Uterus (tissue), 4 donors: Measurements from ENCODE around the gene C11orf91. TPM values are rescaled to one million over a fixed set of nuclear protein-coding genes. Genes with fewer than 3 reads are reported as not detected.
A peak's percentile ranks its signal among the peaks of the same experiment; 100 is the strongest.

Experiments used
- DNase-seq, 2 donors: peaks; one replicate each; pipeline ENCODE4 v3.0.0-alpha.2; 2019 to 2020
- H3K27ac ChIP-seq, 2 donors: fragments of 200-600 bp; sonication (generic); 1 replicate in 1 of 2; 2 replicates in 1 of 2; pipeline ENCODE4 v1.5.1; 2016 to 2018
- H3K27me3 ChIP-seq, 2 donors: fragments of 200-600 bp; sonication (generic); one replicate each; pipeline ENCODE4 v1.5.1; 2018 to 2019; ENCODE audit warnings: control low read depth in 1 of 2
- H3K36me3 ChIP-seq, 2 donors: fragments of 200-600 bp; sonication (generic); one replicate each; pipeline ENCODE4 v1.5.1; 2019; ENCODE audit warnings: control low read depth in 1 of 2
- H3K4me1 ChIP-seq, 2 donors: fragments of 200-600 bp; sonication (generic); one replicate each; pipeline ENCODE4 v1.5.1; 2018 to 2019; ENCODE audit warnings: control low read depth in 1 of 2
- H3K4me3 ChIP-seq, 2 donors: fragments of 200-600 bp; sonication (generic); 1 replicate in 1 of 2; 2 replicates in 1 of 2; pipeline ENCODE4 v1.5.1; 2018 to 2019; ENCODE audit warnings: mild to moderate bottlenecking in 1 of 2
- H3K9me3 ChIP-seq, 2 donors: fragments of 200-600 bp; sonication (generic); one replicate each; pipeline ENCODE4 v1.5.1; 2019; ENCODE audit warnings: control low read depth in 1 of 2
- CTCF ChIP-seq, 4 experiments: fragments of 200-600 bp in 2 of 4; fragments of 450-650 bp in 2 of 4; sonication (generic) in 2 of 4; IDR thresholded peaks; one replicate each; pipeline ENCODE4 v1.5.1; 2016 to 2019; ENCODE audit warnings: antibody characterized with exemption in 4 of 4, mild to moderate bottlenecking in 2 of 4, moderate library complexity in 1 of 4
- POLR2A ChIP-seq, 2 donors: fragments of 450-650 bp; IDR thresholded peaks; one replicate each; pipeline ENCODE4 v1.6.1; 2016; ENCODE audit warnings: antibody characterized with exemption in 2 of 2, mild to moderate bottlenecking in 1 of 2, moderate library complexity in 1 of 2
- intact Hi-C: fragments of 100-400 bp; cut with DNase I; formaldehyde crosslinking; loops from one replicate; pipeline ENCODE4 v1.15.1; 2023; ENCODE audit warnings: low total_unique reads
- total RNA-seq, 4 donors: library from RNA; depleted of rRNA in 3 of 4; stranded (reverse); fragments of >200 nt in 3 of 4; gene quantifications; one replicate each; pipeline versions ENCODE4 v1.1.0 to v1.2.4, GENCODE V29; 2014 to 2023
- donor health status: DM: yes; HTN: yes; CAD: no.

C11orf91 gene
- total RNA-seq, 4 donors from 2014 or later, result not detected

- Histone ChIP-seq H3K4me3 (no peak overlapping the region), H3K36me3 (no peaks in the 10 kb centered on the region), H3K27ac (peak overlapping the region; percentile 86), H3K4me1 (peaks cover 0 to 10% of the 10 kb centered on the region in 2 donors), H3K27me3 (no peaks in the 10 kb centered on the region), H3K9me3 (no peaks in the 10 kb centered on the region)
- DNase-seq, result no peak
- intact Hi-C loops, result no loop called here
- no peak for TF ChIP-seq POLR2A (IDR thresholded peaks at IDR 0.05)
- no peak for TF ChIP-seq CTCF (IDR thresholded peaks at IDR 0.05)
These were observed 9.4 kb downstream of the C11orf91 start for GRCh38 chr11:33691066-33691864.

DNA sequence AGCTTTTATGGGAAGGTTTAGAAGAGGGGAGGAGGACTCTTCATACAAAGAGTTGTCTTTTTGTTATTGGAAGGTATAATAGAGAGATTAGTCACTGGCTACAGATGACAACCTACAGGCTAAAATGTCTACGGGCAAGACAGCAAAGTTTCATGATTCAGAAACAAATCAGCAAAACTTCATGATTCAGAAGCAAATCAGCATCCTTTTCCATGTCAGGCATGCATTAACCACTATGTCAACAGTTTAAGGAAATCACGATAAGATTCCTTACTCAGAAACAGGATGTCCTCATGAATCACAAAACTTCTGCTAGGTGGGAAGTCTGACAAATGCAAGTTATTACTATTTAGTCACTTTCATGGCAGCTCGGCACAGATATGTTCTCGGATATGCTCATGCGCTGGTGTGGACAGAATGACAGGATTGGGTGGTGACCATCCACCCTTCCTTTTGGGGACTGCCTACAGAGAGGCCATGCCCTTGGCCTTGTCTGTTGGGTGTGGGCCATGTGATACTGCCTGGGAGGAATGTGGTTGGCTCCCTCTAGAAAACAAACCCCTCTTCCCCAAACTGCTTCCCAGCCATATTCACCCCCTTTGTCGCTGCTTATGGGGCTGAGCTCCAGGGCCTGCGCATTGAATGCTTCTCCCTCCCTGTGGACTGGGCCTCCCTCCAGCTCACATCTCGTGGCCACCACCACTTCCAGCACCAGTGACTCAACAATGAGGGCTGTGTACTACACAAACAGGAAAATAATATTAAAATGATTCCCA, 10.1 kb downstream of the C11orf91 start:
- H3K36me3 ChIP-seq, result no peaks in the 10 kb centered on the region
- no peak overlapping the region for H3K4me3 ChIP-seq
- intact Hi-C loops, result no loop called here
- H3K9me3 ChIP-seq, result no peaks in the 10 kb centered on the region
- no peaks in the 10 kb centered on the region for H3K27me3 ChIP-seq
- peaks cover 0 to 10% of the 10 kb centered on the region in 2 donors for H3K4me1 ChIP-seq
- TF ChIP-seq POLR2A (IDR thresholded peaks at IDR 0.05) (no peak), CTCF (IDR thresholded peaks at IDR 0.05) (no peak)
- peak; percentile 64 to 76 for DNase-seq
- H3K27ac ChIP-seq, result peak overlapping the region; percentile 86

GRCh38 chr11:33689501-33689900, 11.1 kb downstream of the C11orf91 start:
- Histone ChIP-seq H3K27me3 (no peaks in the 10 kb centered on the region), H3K4me1 (peaks cover 0 to 10% of the 10 kb centered on the region in 2 donors), H3K4me3 (no peak overlapping the region), H3K9me3 (no peaks in the 10 kb centered on the region), H3K27ac (peak overlapping the region; percentile 86), H3K36me3 (no peaks in the 10 kb centered on the region)
- no peak for DNase-seq
- no peak for TF ChIP-seq CTCF (IDR thresholded peaks at IDR 0.05)
- TF ChIP-seq POLR2A (IDR thresholded peaks at IDR 0.05), result no peak
- intact Hi-C loops, result loop anchor here (10.0 kb wide), 1 partner anchor 525 kb away; the partner anchor contains the start of gene CSTF3

DNA sequence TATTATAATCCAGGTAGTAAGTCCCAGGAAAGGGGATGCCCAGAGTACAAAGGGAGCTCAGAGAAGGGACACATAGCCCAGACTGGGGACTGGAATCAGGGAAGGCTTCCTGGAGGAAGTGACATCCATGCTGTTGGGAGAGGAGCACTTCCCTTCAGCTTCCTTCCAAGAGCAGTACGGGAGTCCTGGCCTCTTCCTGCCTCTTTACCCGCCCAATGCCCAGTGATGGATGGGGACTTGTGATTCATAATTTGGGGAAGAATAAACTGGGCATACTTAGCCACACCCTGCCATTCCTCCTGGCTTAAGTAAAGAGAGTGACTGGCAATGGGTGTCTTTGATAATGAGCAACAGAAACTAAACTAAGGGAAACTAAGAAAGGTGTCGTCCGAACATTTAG, 11.5 kb downstream of the C11orf91 start:
- H3K36me3 ChIP-seq, result no peaks in the 10 kb centered on the region
- no peak for DNase-seq
- H3K4me3 ChIP-seq, result no peak overlapping the region
- H3K4me1 ChIP-seq, result peaks cover 0 to 10% of the 10 kb centered on the region in 2 donors
- peak overlapping the region; percentile 86 for H3K27ac ChIP-seq
- no peaks in the 10 kb centered on the region for H3K27me3 ChIP-seq
- H3K9me3 ChIP-seq, result no peaks in the 10 kb centered on the region
- intact Hi-C loops, result loop anchor here (10.0 kb wide), 1 partner anchor 524 kb away; the partner anchor contains the start of gene CSTF3
- TF ChIP-seq POLR2A (IDR thresholded peaks at IDR 0.05) (no peak), CTCF (IDR thresholded peaks at IDR 0.05) (no peak)
